Measurements from ENCODE around the gene HMGN4.
"Not testable (repeated sequence)": the region's sequence is repeated elsewhere in the genome, so short reads cannot be mapped to it uniquely, and the experiment has no call there.

Gene HMGN4

GRCh38 chr6:26537846-26538571, at the start of gene HMGN4:
HMGN4 (plus strand) TSS chr6:26538366; CDS start chr6:26545207, 6,841 bp downstream.
- DNase-seq: peak; percentile 58

- no peak for DNase-seq
Observed at GRCh38 chr6:26489996-26490964, 47.9 kb upstream of the HMGN4 start.

DNA sequence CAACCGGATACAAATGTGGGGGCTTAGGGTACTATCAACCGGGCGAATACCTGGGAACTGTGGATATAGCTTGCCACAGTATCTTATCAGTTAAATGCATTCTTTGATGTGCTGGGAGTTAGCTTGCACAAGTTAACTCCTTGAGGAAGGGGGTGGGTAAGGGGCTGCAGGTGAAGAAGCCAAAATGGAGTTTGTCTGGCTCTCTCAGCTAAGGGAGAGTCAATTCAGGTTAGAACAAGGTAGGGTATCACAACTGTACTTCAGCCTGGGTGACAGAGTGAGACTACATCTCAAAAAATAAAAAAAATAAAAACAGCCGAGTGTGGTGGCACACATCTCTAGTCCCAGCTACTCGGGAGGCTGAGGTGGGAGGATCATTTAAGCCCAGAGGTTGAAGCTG, 46.6 kb upstream of the HMGN4 start:
- DNase-seq: no peak

- no peak for DNase-seq
Observed at GRCh38 chr6:26493258-26493657, 44.9 kb upstream of the HMGN4 start.

DNA sequence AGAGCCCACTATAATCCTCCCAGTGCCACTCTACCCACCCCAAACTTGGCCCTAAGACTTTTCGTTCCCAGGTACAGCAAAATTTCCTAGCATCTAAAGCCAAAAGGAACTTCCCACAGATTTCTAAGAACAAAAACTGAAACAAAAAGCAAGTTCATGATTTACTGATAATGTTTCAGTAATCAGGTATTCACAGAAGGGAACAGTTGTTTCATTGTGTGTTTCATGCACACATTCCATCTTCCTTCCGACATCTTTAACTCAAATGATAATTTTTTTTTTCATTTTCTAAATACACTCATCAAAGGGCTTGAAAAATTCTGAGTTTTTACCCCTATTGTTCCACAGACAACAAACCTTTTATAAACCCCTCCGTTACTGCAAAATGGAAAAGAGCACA, 44.0 kb upstream of the HMGN4 start:
- no peak for DNase-seq

GRCh38 chr6:26495281-26495680, 42.9 kb upstream of the HMGN4 start:
- no peak for DNase-seq

GRCh38 chr6:26497610-26498009, 40.6 kb upstream of the HMGN4 start:
- DNase-seq: no peak

DNA sequence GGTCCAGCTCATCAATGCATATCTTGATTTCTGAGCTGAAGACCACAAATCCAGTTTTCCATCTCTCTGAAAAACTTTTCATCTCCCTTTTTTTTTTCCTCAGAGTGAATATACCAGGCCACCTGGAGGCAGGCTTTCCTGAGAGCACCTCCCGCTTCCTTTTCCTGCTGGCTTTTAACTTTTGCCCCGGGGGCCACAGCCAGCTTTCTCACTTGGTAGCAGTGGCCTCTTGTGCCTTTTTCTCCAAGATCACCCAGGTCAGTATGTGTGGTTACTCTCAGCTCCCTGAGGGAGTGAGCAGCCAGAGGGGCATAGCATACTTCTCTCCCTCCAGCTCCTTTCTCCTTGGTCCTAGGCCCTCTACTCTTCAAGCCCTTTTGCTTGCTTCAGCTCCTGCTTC, 38.1 kb upstream of the HMGN4 start, which contains the start of gene BTN1A1:
Gene BTN1A1, plus strand, starts transcription at position 202 of the 400 bp plus-strand sequence. CDS start 984 bp downstream, outside the sequence.
- DNase-seq: no peak

DNA sequence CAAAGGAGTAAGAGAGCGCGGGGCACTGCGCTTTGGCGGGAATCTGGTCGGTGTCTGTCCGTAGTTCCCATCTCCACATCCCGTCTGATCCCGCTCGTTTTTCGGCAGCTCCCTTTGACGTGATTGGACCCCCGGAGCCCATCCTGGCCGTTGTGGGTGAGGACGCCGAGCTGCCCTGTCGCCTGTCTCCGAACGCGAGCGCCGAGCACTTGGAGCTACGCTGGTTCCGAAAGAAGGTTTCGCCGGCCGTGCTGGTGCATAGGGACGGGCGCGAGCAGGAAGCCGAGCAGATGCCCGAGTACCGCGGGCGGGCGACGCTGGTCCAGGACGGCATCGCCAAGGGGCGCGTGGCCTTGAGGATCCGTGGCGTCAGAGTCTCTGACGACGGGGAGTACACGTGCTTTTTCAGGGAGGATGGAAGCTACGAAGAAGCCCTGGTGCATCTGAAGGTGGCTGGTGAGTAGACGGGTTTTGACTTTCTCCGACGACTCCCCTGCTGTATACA, 36.6 kb upstream of the HMGN4 start:
- peak; percentile 14 for DNase-seq

GRCh38 chr6:26502165-26502564, 36.0 kb upstream of the HMGN4 start:
- no peak for DNase-seq

- no peak for DNase-seq
Observed at GRCh38 chr6:26502626-26503025, 35.5 kb upstream of the HMGN4 start.

DNA sequence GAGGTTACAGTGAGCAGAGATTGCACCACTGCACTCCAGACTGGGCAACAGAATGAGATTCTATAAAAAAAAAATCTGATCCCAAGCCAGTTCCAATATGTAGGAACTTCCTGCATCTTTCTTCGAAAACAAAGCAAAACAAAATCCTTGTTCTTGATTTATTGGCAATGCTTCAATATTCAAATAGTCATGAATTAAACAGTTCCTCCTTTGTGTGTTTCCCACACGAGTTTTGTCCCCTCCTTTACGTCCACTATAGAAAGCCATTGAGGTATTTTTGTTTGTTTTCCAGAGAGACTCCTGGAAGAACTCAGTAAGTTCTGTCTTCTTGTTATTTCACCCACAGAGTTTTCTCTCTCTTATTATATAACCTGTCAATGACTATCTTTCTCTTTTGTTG, 30.5 kb upstream of the HMGN4 start:
- no peak for DNase-seq

DNA sequence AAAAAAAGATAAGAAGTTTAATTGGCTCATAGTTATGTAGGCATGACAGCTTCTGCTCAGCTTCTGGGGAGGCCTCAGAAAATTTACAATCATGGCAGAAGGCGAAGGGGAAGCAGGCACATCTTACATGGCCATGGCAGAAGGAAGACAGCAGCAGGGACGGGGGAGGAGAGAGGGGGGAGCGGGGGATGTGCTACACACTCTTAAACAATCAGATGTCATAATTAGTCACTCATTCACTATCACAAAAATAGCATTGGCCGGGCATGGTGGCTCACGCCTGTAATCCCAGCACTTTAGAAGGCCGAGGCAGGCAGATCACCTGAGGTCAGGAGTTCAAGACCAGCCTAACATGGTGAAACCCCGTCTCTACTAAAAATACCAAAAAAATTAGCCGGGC, 27.1 kb upstream of the HMGN4 start:
- DNase-seq: not testable (repeated sequence)

GRCh38 chr6:26514984-26515383, 23.2 kb upstream of the HMGN4 start:
- no peak for DNase-seq

GRCh38 chr6:26516481-26517427, 21.4 kb upstream of the HMGN4 start:
- no peak for DNase-seq

DNA sequence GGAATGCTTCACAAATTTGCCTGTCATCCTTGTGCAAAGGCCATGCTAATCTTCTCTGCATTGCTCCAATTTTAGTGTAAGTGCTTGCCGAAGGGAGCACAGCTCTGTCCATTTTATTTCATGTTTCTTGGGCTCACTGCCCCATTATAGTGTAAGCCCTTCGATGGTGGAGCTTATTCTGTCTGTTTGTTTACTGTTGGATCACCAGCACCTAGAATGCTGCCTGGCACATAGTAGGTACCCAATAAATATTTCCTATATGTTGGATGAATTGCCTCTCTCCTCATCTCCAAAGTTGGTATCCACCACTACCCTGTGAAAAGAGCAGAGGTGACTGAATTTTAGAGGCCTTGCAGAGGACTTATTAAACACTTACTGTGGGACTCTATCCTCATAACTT, 18.8 kb upstream of the HMGN4 start:
- no peak for DNase-seq

DNA sequence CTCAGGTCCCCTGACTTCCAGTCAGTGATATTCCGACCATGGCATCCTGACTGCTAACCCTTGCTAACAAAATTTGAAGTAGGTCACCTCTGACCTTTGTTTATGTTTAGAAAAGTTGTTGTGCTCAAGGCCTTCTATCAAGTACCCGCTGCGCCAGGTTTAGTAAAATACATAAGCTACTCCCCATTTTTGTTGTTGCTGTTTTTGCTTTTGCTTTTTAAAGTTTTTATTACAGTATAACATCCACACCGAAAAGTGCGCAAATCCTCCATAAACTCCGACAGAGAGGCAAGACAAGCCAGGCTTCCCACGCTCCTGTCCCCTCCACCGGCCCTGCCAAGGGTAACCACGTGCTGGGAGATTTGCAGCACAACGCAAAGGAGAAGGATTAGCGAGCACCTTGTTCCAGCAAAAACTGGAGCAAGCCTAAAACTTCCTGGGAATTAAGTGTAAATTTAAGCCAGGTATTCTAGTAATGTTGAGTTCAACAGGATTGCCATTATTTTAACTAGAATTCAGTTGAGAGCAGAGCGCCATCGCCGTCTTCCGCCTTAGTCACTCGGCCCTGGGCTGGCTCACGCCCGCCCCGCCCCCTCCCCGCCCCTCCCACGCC, 17.8 kb upstream of the HMGN4 start:
- peak; percentile 35 for DNase-seq

DNA sequence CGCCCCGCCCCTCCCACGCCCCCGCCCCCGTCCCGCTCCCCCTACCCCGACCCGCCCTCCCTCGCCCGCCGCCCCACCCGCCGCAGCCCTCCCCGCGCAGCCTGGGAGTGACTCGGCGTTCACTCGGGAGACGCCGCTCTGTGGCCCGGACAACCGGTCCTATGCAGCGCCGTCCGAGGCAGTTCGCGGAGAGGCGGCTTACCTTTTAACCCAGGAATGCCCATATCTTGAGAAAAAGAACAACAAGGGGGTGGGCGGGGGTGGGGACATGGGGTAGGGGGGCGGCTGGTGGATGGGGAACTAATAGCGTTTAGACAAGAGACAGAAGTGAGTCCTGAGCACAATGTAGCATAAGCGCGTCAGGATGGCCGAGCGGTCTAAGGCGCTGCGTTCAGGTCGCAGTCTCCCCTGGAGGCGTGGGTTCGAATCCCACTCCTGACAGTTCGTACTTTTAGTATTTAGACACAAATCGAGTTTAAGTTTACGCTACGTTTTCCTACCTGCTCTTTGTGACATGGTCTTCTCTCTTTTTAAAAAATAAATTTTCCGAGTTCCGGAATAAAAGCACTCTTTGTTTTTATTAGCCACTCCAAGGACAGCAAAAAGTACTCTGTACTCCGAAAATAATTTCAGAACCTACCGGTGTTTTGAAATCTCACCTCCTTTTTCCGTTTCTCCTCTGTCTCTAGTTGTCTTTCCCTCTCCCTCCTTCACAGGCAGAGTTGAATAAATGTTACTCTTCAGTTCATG, 17.1 kb upstream of the HMGN4 start:
- DNase-seq: peak; percentile 35

DNA sequence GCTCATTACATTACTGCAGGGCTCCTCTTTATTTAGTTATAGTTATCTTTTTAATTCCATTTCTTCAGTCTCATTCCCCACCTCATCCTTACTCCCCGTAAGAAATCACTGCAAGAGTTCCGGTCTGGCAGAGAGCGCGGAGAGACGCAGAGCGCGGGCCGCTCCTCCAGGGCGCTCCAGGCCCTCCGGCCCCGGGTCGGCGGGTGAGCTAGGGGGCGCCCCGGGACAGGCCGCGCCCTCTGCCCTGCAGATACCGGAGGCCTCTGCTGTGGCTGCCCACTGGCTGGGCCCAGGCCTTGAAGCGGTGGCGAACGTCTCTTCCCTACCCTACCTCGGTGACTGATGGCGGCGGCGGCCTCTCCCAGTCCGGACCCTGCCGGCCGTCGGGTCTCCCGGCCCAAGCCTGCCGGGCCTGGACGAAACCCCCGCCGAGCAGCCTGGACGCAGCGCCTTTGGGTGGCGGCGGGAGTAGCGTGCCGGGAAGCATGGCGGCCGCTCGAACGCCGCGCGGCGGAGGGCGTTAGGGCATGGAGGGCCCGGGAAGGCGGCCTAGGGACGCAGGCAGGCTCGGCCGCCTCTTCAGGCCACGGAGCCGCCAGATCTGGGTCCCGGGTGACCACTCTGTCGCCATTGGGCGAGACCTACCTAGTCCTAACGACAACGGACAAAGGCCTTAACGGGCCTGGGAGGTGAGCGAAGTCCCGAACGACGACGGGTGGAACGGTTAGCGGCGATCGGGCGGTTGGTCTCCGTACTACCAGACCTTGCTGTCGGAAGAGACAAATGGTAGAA, 16.4 kb upstream of the HMGN4 start:
- DNase-seq: no peak

DNA sequence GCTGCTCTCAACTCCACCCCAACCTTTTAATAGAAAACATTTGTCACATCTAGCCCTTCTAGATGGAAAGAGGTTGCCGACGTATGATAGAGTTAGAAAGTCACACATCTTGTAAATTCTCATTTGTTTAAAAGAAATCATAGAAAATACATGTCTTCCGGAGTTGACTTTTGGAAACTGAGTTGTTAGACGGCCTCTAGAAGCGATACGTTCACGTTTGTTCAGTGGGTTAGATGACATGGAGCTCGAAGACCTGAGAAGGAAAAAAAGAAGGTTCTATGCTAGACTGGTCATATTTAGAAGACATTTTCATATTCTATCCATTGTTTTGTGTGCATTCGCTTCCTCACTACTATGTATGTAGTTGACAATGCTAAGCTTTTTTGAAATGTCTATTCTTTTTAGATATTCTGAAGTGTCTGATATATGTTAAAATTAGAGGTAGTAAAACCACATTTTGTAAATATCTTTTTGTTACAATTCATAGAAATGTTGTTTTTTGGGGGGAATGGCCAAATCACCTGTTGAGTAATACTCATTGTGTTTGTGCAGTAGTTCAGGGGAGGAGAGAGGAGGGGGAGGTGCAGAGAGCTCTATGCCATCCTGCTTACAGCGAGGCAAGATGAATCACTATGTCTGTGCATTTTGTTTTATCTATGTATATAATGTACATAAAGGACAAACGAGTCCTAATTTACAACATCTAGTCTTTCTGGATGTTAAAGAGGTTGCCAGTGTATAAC, 15.5 kb upstream of the HMGN4 start:
- not testable (repeated sequence) for DNase-seq

Data from DMS79 treated with DMSO at 0.1 percent for 48 hours (cell line).